Pancreas (tissue), 10 donors: ENCODE measurements around the gene BCOR. TPM values are rescaled to one million over a fixed set of nuclear protein-coding genes. Genes with fewer than 3 reads are reported as not detected.
A peak's percentile ranks its signal among the peaks of the same experiment; 100 is the strongest.

Experiments
- ATAC-seq, 4 donors: fragments of 200-7000 bp; cut with Tn5 transposase; one replicate each; pipeline versions ENCODE4 v1.8.0 to v1.9.1; 2020; ENCODE audit warnings: mild to moderate bottlenecking in 4 of 4, moderate library complexity in 4 of 4
- DNase-seq, 6 donors: peaks; one replicate each; pipeline ENCODE4 v3.0.0-alpha.2; 2020
- FAIRE-seq: peaks from 2 replicates; lab custom pipeline; 2012; peaks lifted over from hg19 to GRCh38; lab: Jason Lieb, UNC
- H3K27ac ChIP-seq, 4 donors: fragments of 200-600 bp; sonication (generic); 1 replicate in 3 of 4; 2 replicates in 1 of 4; pipeline versions ENCODE4 v1.5.0 to v1.8.0; 2020
- H3K27me3 ChIP-seq, 4 donors: fragments of 200-600 bp; one replicate each; pipeline ENCODE4 v1.8.0; 2021
- H3K36me3 ChIP-seq, 3 donors: fragments of 200-600 bp; sonication (generic) in 1 of 3; one replicate each; pipeline versions ENCODE4 v1.5.0 to v1.8.0; 2020 to 2021
- H3K4me1 ChIP-seq, 3 donors: fragments of 200-600 bp; one replicate each; pipeline ENCODE4 v1.8.0; 2021
- H3K4me3 ChIP-seq, 4 donors: fragments of 200-600 bp; sonication (generic) in 2 of 4; one replicate each; pipeline versions ENCODE4 v1.5.0 to v1.8.0; 2020 to 2021
- H3K9me3 ChIP-seq, 4 donors: fragments of 200-600 bp; one replicate each; pipeline ENCODE4 v1.8.0; 2021
- CTCF ChIP-seq, 4 donors: fragments of 200-600 bp; sonication (generic) in 3 of 4; IDR thresholded peaks; one replicate each; pipeline versions ENCODE4 v1.5.0 to v1.8.0; 2021; ENCODE audit warnings: antibody characterized with exemption in 4 of 4
- WGBS, 2 donors: extraction: QIAGEN DNeasy Blood & Tissue Kit; methylation state at CpG; one replicate each; pipeline ENCODE4 v1.1.7; 2013; 5-methylcytosine and 5-hydroxymethylcytosine counted together
- intact Hi-C, 3 donors: fragments of 100-400 bp; cut with DNase I; formaldehyde crosslinking; loops; one replicate each; pipeline versions ENCODE4 v1.11.1 to v1.14.2; 2022
- polyA plus RNA-seq, 2 donors: library from polyadenylated mRNA; stranded (reverse); fragments of 200-250 nt; gene quantifications; one replicate each; pipeline ENCODE4 v1.2.3, GENCODE V29; 2013
- total RNA-seq, 6 donors: library from RNA; stranded (reverse); fragmentation: NEBNext Ultra II Directional in 4 of 6; extraction: Animal tissue kit (Norgen Biotek cat#: 25700) in 4 of 6; gene quantifications; one replicate each; pipeline versions ENCODE4 v1.2.1 to v1.2.4, GENCODE V29; 2021 to 2023
- donor health status: healthy with polysubstance abuse.
- donor health status: DM: no; HTN: no; CAD: no; lungs with moderate emphysema.
- donor health status: DM: no; HTN: no; CAD: no.
- donor health status: control.
- donor health status: control.
- donor health status: Bipolar disorder and iron deficiency.
- donor health status: DM: yes; HTN: yes; CAD: no.
- donor health status: DM: no; HTN: no; CAD: no.
- donor health status: DM: no; HTN: no; CAD: no.
- donor health status: DM: yes; HTN: yes; CAD: no.

Gene BCOR
- total and polyA plus RNA-seq, 8 donors: 6.3 to 18.4 (median 13.0) TPM

DNA sequence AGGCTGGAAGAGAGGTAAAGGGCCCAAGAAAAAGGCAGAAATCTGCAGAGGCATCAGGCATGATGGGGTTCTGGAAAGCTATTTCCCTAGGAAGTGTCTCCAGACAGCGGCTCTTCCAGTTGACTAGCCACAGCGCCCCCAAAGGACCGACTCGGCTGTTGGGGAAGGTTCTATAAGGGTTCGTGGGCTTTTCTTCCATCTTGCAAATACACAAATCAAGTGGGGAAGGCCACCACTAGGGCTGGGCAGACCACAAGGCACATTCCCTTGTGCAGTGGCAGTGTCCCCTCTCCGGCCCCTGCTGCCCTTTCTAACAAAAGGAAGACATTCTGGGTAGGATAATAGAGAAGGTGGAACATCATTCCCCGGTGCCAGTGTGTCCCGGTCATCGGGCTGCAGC is 18.2 kb downstream of the BCOR start:
- Histone ChIP-seq H3K9me3 (no peaks in the 10 kb centered on the region), H3K27ac (no peak overlapping the region), H3K27me3 (peaks cover 0 to 9% (median 0%) of the 10 kb centered on the region in 4 donors), H3K4me1 (peaks cover 0 to 11% (median 0%) of the 10 kb centered on the region in 3 donors), H3K36me3 (peaks cover 0 to under 1% (median 0%) of the 10 kb centered on the region in 3 donors), H3K4me3 (no peak overlapping the region)
- WGBS, 2 donors: 69 to 87% methylated on average over 9 of the region's 9 CpGs
- ATAC-seq (no peak), DNase-seq (peak in 1 of 6 donors; percentile 20), FAIRE-seq (no peak)
- intact Hi-C loops: no loop called here
- TF ChIP-seq CTCF (IDR thresholded peaks at IDR 0.05): no peak

DNA sequence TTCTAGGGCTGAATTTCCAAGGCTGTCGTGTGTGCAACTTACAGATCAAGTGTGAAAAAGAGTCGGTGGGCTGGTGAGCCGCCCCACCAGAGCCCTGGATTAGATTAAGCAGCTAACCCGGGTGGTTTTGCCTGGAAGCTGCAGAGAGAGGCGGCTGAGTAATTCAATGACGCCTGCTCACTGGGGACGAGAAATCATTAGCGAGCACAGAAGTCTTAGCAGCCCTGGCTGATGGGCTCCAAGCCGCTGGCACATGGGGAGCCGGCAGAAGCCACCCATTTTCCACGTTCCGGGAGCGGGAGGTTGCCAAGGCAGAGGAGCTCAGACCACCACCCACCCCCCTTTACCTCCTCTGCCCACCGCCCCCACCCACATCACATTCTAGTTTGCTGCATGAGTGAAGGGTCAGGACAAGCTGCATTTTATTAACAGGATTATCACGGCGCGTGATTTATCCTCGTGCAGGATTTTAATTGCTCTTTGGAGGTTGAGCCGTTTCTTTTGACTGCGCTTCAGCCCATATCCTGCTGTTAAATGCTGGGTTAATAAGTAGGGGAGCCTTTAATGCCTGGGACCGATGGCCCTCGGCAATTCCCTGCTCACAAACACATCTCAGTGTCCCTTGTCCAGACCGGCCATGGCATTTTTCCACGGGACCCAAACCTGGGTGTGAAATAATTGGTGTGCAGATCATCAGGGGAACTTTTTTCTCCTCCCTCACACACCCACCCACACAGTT is 19.1 kb downstream of the BCOR start:
- no peak for ATAC-seq
- H3K27me3 ChIP-seq: peaks cover 0 to 7% (median 0%) of the 10 kb centered on the region in 4 donors
- intact Hi-C loops: no loop called here

GRCh38 chrX:40077906-40078305 is 19.9 kb downstream of the BCOR start:
- no peak for ATAC-seq
- TF ChIP-seq CTCF (IDR thresholded peaks at IDR 0.05): no peak
- Histone ChIP-seq H3K4me1 (peaks cover 0 to 3% (median 0%) of the 10 kb centered on the region in 3 donors), H3K9me3 (no peaks in the 10 kb centered on the region), H3K27me3 (no peaks in the 10 kb centered on the region), H3K27ac (no peak overlapping the region), H3K4me3 (no peak overlapping the region), H3K36me3 (peaks cover 0 to 12% (median 6%) of the 10 kb centered on the region in 3 donors)
- FAIRE-seq: no peak
- peak in 1 of 6 donors; percentile 21 for DNase-seq
- intact Hi-C loops: no loop called here
- 58 to 77% methylated on average over 7 of the region's 7 CpGs for WGBS, 2 donors

More for the DNA sequence above, 19.1 kb downstream of the BCOR start:
- no peak overlapping the region for H3K4me3 ChIP-seq
- H3K36me3 ChIP-seq: peaks cover 0 to 6% (median 6%) of the 10 kb centered on the region in 3 donors
- TF ChIP-seq CTCF (IDR thresholded peaks at IDR 0.05): no peak
- H3K27ac ChIP-seq: no peak overlapping the region
- H3K4me1 ChIP-seq: peaks cover 0 to 3% (median 0%) of the 10 kb centered on the region in 3 donors
- peak in 1 of 6 donors; percentile 35 for DNase-seq
- no peak for FAIRE-seq
- 44 to 69% methylated on average over 24 of the region's 24 CpGs for WGBS, 2 donors
- no peaks in the 10 kb centered on the region for H3K9me3 ChIP-seq

DNA sequence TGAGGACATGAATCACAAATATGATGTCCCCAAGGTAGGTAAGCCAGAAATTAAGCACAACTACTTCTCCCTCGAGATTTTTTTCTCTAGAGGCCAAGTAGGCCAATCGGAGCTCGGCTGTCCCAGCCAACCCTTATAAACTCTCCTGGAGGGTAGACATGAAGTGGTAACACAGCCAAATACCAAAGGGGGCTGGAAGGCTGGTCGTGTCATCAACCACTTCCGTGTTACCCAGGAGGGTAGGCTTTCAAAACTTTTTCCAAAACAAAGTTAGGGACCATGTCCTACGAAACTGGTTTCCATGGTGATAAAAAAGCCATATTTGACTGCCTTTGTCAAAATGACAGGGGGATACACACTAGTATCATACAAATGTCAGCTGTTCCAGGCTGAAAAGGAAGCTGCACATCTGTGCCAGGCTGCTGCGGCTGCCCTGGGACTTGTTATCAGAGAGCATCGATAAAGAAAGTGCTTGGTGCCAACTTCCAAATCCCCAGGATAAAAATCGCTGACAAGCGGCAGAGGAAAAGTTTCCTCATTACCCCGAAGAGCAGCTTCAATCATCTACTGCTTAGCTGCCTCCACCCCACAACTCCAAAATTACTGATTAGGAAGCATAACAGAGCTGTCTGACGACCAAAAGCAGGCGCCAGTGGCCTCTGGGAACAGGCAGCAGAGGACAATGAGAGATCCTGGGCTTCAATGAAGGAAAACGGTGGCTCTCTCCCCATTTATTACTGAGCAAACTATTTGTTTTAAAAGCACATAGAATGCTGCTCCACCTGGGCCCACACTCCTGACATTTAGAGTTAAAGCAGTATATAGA is 20.8 kb downstream of the BCOR start:
- Histone ChIP-seq H3K27ac (no peak overlapping the region), H3K27me3 (no peaks in the 10 kb centered on the region), H3K9me3 (no peaks in the 10 kb centered on the region), H3K4me1 (no peaks in the 10 kb centered on the region), H3K36me3 (peaks cover 0 to 12% (median 6%) of the 10 kb centered on the region in 3 donors), H3K4me3 (no peak overlapping the region)
- TF ChIP-seq CTCF (IDR thresholded peaks at IDR 0.05): no peak
- intact Hi-C loops: no loop called here
- FAIRE-seq: no peak
- ATAC-seq: peak in 1 of 4 donors; percentile 11
- WGBS, 2 donors: 29 to 34% methylated on average over 14 of the region's 14 CpGs
- DNase-seq: peak in 1 of 6 donors; percentile 15
